Ascending aorta (tissue), 2 donors: ENCODE data around the gene RAD21L1. TPM values are rescaled to one million over a fixed set of nuclear protein-coding genes. Genes with fewer than 3 reads are reported as not detected.

Experiments
- DNase-seq, 2 donors: peaks; one replicate each; pipeline ENCODE4 v3.0.0-alpha.2; 2019; ENCODE audit warnings: low spot score in 2 of 2
- H3K27ac ChIP-seq, 2 donors: fragments of 200-600 bp; sonication (generic); one replicate each; pipeline ENCODE4 v1.5.1; 2016 to 2017; ENCODE audit warnings: mild to moderate bottlenecking in 1 of 2
- H3K27me3 ChIP-seq: fragments of 200-600 bp; sonication (generic); one replicate; pipeline ENCODE4 v1.5.1; 2017
- H3K36me3 ChIP-seq, 2 donors: fragments of 200-600 bp; sonication (generic); one replicate each; pipeline ENCODE4 v1.5.1; 2016
- H3K4me1 ChIP-seq, 2 donors: fragments of 200-600 bp; sonication (generic); one replicate each; pipeline ENCODE4 v1.5.1; 2016 to 2017; ENCODE audit warnings: mild to moderate bottlenecking in 1 of 2
- H3K4me3 ChIP-seq, 2 donors: fragments of 200-600 bp; sonication (generic); one replicate each; pipeline ENCODE4 v1.5.1; 2016 to 2017; ENCODE audit warnings: mild to moderate bottlenecking in 1 of 2
- H3K9me3 ChIP-seq, 2 donors: fragments of 200-600 bp; sonication (generic); one replicate each; pipeline ENCODE4 v1.5.1; 2016
- CTCF ChIP-seq, 3 experiments: fragments of 200-600 bp in 2 of 3; fragments of 450-650 bp in 1 of 3; sonication (generic) in 2 of 3; IDR thresholded peaks; one replicate each; pipeline ENCODE4 v1.5.1; 2016 to 2019; ENCODE audit warnings: antibody characterized with exemption in 3 of 3, mild to moderate bottlenecking in 1 of 3, moderate library complexity in 1 of 3
- intact Hi-C: fragments of 100-400 bp; cut with DNase I; formaldehyde crosslinking; loops from one replicate; pipeline ENCODE4 v1.15.1; 2023
- total RNA-seq: library from RNA; depleted of rRNA; stranded (reverse); fragments of >200 nt; gene quantifications from one replicate; pipeline ENCODE4 v1.1.0, GENCODE V29; 2016

Gene RAD21L1
- total RNA-seq, 1 donor from 2014 or later, result not detected

GRCh38 chr20:1282966-1283365, 57.1 kb downstream of the RAD21L1 start:
- Histone ChIP-seq H3K27me3 (no peaks in the 10 kb centered on the region), H3K4me3 (no peak overlapping the region), H3K4me1 (no peaks in the 10 kb centered on the region), H3K9me3 (no peaks in the 10 kb centered on the region), H3K27ac (no peak overlapping the region), H3K36me3 (peaks cover 0 to 8% of the 10 kb centered on the region in 2 donors)
- intact Hi-C loops, result no loop called here
- peak in 1 of 2 donors; percentile 8 for DNase-seq
- TF ChIP-seq CTCF (IDR thresholded peaks at IDR 0.05), result no peak

GRCh38 chr20:1283522-1284510, 58.0 kb downstream of the RAD21L1 start:
- no peak overlapping the region for H3K27ac ChIP-seq
- DNase-seq, result peak in 1 of 2 donors; percentile 35
- no peaks in the 10 kb centered on the region for H3K27me3 ChIP-seq
- no peak for TF ChIP-seq CTCF (IDR thresholded peaks at IDR 0.05)
- H3K4me1 ChIP-seq, result no peaks in the 10 kb centered on the region
- H3K9me3 ChIP-seq, result no peaks in the 10 kb centered on the region
- peaks cover 0 to 8% of the 10 kb centered on the region in 2 donors for H3K36me3 ChIP-seq
- intact Hi-C loops, result no loop called here
- no peak overlapping the region for H3K4me3 ChIP-seq

DNA sequence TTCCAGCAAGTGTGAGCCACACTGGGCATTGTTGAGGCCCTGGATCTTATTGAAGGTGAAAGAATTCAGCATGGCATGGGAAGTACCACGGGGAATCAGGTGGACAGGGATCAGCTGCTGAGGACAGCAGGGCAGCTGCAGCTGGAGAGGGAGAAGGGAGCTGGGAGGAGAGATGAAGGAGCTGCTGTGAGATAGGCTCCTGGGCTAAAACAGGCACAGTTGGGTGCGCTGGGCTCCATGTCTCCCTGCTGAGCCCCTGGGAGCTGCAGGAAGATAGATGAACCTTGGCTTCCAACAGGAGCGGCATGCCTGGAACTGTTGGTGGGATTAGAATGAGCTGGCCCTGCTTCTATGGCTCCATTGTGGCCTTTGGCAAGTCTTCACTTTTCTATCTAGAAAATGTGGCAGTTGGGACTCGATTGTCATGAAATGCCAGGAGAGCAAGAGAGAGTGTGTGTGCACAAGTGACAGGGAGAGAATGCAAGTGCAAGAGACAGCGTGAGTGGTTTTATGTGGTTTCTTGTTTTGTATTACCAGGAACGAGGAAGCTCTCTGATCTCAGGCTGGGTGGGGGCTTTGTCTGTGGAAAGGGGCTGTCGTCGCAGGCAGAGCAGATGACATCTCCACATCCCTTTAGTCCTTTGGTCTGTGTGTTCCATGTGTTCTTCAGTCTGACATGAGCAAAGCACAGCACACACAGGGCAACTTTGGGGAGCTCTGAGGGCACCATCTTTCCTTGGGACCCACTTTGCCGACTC, 60.6 kb downstream of the RAD21L1 start:
- Histone ChIP-seq H3K36me3 (peaks cover 0 to 8% of the 10 kb centered on the region in 2 donors), H3K4me1 (no peaks in the 10 kb centered on the region), H3K27ac (no peak overlapping the region), H3K4me3 (no peak overlapping the region), H3K27me3 (no peaks in the 10 kb centered on the region), H3K9me3 (no peaks in the 10 kb centered on the region)
- DNase-seq, result no peak
- intact Hi-C loops, result no loop called here
- TF ChIP-seq CTCF (IDR thresholded peaks at IDR 0.05), result no peak

- Histone ChIP-seq H3K27me3 (no peaks in the 10 kb centered on the region), H3K4me3 (no peak overlapping the region), H3K36me3 (peaks cover 0 to 8% of the 10 kb centered on the region in 2 donors), H3K27ac (no peak overlapping the region), H3K9me3 (no peaks in the 10 kb centered on the region), H3K4me1 (no peaks in the 10 kb centered on the region)
- no peak for DNase-seq
- intact Hi-C loops, result no loop called here
- no peak for TF ChIP-seq CTCF (IDR thresholded peaks at IDR 0.05)
Measured at GRCh38 chr20:1287306-1287705, 61.5 kb downstream of the RAD21L1 start.

DNA sequence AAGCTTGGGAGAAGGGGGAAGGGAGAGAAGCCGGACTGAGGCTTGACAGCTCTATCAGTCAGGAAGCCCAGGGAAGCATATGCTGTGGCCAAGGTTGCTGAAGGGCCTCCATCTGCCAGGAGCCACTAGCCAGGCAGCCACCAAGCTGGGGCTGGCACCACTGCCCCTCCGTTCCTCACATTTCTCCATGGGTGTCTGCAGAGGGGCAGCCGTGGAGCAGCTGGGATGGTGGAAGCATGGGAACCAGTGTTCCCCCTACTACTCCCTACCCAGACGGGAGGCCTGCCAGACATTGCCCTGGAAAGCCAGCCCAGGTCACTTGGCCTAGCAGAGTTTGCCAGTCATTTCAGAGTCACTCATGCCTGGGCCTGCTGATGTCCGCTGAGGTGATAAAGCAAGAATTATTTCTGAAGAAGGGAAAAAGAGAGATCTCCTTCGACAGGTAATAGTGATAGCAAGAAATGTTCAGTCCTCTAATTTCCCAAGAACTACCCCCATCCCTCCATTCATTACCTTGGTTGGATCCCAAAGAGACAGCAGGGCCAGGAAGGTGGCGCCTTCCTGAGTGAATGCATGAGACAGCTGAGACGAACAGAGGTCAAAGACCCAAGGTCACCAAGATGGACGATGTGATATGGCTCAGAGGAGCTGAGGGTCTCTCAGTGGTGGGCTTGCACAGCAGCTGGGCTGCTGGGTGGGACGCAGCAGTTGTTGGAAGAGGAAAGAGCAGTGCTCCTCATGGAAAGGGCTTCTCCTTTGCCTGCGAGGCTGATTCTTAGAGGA, 62.1 kb downstream of the RAD21L1 start:
- intact Hi-C loops, result no loop called here
- no peak for TF ChIP-seq CTCF (IDR thresholded peaks at IDR 0.05)
- no peaks in the 10 kb centered on the region for H3K4me1 ChIP-seq
- DNase-seq, result no peak
- H3K27me3 ChIP-seq, result no peaks in the 10 kb centered on the region
- no peak overlapping the region for H3K4me3 ChIP-seq
- H3K9me3 ChIP-seq, result no peaks in the 10 kb centered on the region
- H3K36me3 ChIP-seq, result peaks cover 0 to 8% of the 10 kb centered on the region in 2 donors
- H3K27ac ChIP-seq, result no peak overlapping the region
